Measurements from ENCODE around the gene PRPF4. TPM values are rescaled to one million over a fixed set of nuclear protein-coding genes. Genes with fewer than 3 reads are reported as not detected.
"Not testable (repeated sequence)": the region's sequence is repeated elsewhere in the genome, so short reads cannot be mapped to it uniquely, and the experiment has no call there.

PRPF4 gene
- total RNA-seq, 4 donors from 2014 or later: 9.0 to 14.4 (median 10.9) TPM

DNA sequence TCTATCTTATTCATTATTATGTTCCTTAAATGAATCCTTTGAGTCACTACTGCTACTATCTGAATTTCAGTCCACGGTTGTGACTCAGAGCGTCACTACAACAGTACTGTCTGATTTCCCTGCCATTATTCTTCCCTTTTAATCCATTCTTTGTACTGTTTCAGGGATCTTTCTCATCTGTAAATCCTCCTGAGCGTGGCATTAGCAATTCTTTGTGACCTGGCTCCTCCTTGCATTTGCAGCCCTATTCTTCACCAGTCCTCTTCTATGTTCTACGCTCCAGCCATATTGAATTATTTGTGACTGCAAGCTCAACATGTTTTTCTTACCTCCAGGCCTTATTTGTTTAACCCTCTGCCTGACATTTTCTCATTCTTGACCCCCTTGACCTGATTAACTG, 5.9 kb downstream of the PRPF4 start:
- H3K9me3 ChIP-seq: no peaks in the 10 kb centered on the region
- no peak overlapping the region for H3K4me3 ChIP-seq
- peaks cover 4 to 27% (median 7%) of the 10 kb centered on the region in 4 donors for H3K4me1 ChIP-seq
- H3K27ac ChIP-seq: no peak overlapping the region
- no peak for DNase-seq (ENCODE audit: low spot score in 2 of 2)
- peaks cover 10 to 95% (median 12%) of the 10 kb centered on the region in 3 donors for H3K36me3 ChIP-seq
- 93 to 98% methylated on average over 4 of the region's 4 CpGs for WGBS, 2 donors
- no peaks in the 10 kb centered on the region for H3K27me3 ChIP-seq
- TF ChIP-seq, protein P1, sequence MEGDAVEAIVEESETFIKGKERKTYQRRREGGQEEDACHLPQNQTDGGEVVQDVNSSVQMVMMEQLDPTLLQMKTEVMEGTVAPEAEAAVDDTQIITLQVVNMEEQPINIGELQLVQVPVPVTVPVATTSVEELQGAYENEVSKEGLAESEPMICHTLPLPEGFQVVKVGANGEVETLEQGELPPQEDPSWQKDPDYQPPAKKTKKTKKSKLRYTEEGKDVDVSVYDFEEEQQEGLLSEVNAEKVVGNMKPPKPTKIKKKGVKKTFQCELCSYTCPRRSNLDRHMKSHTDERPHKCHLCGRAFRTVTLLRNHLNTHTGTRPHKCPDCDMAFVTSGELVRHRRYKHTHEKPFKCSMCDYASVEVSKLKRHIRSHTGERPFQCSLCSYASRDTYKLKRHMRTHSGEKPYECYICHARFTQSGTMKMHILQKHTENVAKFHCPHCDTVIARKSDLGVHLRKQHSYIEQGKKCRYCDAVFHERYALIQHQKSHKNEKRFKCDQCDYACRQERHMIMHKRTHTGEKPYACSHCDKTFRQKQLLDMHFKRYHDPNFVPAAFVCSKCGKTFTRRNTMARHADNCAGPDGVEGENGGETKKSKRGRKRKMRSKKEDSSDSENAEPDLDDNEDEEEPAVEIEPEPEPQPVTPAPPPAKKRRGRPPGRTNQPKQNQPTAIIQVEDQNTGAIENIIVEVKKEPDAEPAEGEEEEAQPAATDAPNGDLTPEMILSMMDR (IDR thresholded peaks at IDR 0.05): no peak
- TF ChIP-seq EP300 (IDR thresholded peaks at IDR 0.05) (no peak), POLR2A (IDR thresholded peaks at IDR 0.05) (no peak)

DNA sequence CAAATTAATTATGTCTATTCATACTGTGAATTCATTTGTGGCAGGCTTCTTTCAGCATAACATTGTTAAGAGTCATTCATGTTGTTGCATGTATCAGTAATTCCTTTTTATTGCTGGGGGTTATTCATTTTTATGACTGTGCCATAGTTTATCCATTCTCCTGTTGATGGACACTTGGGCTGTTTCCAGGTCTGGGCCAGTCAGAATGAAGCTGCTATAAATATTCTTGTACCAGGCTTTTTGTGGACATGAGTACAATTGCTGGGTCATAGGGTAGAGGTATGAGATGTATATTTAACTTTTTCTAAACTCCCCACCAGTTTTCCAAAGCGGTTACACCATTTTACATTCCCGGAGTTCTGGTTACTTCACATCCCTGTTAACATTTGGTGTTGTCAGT, 13.6 kb downstream of the PRPF4 start:
- TF ChIP-seq EP300 (IDR thresholded peaks at IDR 0.05) (no peak), POLR2A (IDR thresholded peaks at IDR 0.05) (no peak)
- TF ChIP-seq, protein P1 (IDR thresholded peaks at IDR 0.05): no peak
- DNase-seq (ENCODE audit: low spot score in 2 of 2): no peak
- Histone ChIP-seq H3K36me3 (peaks cover 8 to 99% (median 24%) of the 10 kb centered on the region in 3 donors), H3K9me3 (no peaks in the 10 kb centered on the region), H3K27me3 (no peaks in the 10 kb centered on the region), H3K4me3 (no peak overlapping the region), H3K4me1 (no peaks in the 10 kb centered on the region), H3K27ac (no peak overlapping the region)
- 95% methylated on average over 2 of the region's 2 CpGs for WGBS, 2 donors

DNA sequence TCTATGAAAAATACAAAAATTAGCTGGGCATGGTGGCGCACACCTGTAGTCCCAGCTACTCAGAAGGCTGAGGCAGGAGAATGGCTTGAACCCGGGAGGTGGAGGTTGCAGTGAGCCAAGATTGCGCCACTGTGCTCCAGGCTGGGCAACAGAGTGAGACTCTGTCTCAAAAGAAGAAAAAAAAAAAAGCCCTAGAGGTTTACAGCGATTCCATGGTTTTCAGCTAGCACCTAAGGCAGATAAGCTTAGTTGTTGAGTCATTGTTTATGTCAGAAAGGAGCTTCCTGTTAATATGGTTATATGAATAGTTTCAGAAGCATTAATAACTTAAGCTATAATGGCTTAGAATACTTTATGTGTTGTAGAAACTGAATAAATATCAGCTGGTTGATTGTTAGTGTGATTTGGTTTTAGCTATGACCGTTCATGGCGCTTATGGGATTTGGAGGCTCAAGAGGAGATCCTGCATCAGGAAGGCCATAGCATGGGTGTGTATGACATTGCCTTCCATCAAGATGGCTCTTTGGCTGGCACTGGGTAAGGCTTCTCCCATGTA, 14.7 kb downstream of the PRPF4 start:
- H3K27me3 ChIP-seq: no peaks in the 10 kb centered on the region
- no peak for DNase-seq (ENCODE audit: low spot score in 2 of 2)
- no peaks in the 10 kb centered on the region for H3K4me1 ChIP-seq
- peaks cover 5 to 91% (median 24%) of the 10 kb centered on the region in 3 donors for H3K36me3 ChIP-seq
- TF ChIP-seq POLR2A (IDR thresholded peaks at IDR 0.05): no peak
- no peak for TF ChIP-seq EP300 (IDR thresholded peaks at IDR 0.05)
- TF ChIP-seq, protein P1 (IDR thresholded peaks at IDR 0.05): no peak
- H3K27ac ChIP-seq: no peak overlapping the region
- no peak overlapping the region for H3K4me3 ChIP-seq
- H3K9me3 ChIP-seq: no peaks in the 10 kb centered on the region
- 89 to 97% methylated on average over 6 of the region's 6 CpGs for WGBS, 2 donors

DNA sequence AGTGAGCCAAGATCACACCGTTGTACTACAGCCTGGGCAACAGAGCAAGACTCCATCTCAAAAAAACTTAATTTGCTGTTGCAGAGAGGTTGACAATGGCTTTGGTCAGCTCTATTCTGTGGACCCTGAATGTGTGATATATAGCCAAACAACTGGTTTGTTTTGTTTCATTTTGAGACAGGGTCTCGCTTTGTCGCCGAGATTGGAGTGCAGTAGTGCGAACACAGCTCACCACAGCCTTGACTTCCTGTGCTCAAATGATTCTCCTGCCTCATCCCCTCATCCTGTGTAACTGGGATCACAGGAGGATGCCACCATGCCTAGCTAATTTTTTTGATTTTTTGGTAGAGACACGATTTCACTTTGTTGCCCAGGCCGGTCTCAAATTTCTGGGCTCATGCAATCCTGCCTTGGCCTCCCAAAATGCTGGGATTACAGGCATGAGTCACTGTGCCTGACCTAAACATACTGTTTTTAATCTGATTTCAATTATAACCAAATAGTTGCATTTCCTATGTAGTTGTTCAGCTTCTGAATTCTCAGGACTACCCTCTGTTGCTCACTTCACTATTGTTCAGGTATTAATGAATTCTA, 17.9 kb downstream of the PRPF4 start:
- peaks cover 5 to 58% (median 13%) of the 10 kb centered on the region in 3 donors for H3K36me3 ChIP-seq
- 79 to 82% methylated on average over 7 of the region's 7 CpGs for WGBS, 2 donors
- TF ChIP-seq, protein P1 (IDR thresholded peaks at IDR 0.05): no peak
- no peak for TF ChIP-seq POLR2A (IDR thresholded peaks at IDR 0.05)
- TF ChIP-seq EP300 (IDR thresholded peaks at IDR 0.05): no peak
- H3K27me3 ChIP-seq: no peaks in the 10 kb centered on the region
- no peaks in the 10 kb centered on the region for H3K9me3 ChIP-seq
- H3K27ac ChIP-seq: no peak overlapping the region
- H3K4me1 ChIP-seq: no peaks in the 10 kb centered on the region
- DNase-seq (ENCODE audit: low spot score in 2 of 2): no peak
- no peak overlapping the region for H3K4me3 ChIP-seq

DNA sequence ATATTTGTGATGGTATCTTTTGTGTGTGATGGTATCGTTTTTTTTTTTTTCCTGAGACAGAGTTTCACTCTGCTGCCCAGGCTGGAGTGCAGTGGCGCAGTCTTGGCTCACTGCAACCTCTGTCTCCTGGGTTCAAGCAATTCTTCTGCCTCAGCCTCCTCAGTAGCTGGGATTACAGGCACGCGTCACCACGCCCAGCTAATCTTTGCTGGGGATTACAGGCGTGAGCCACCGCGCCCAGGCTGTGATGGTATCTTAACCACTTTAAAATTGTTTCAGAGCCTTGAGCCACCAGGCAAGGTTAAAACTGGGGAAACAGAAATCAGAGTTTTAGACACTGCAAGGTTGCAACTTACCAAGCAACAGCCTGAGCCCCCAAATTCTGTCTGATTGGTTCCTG, 20.8 kb downstream of the PRPF4 start:
- H3K27me3 ChIP-seq; DNase-seq (ENCODE audit: low spot score in 2 of 2); H3K4me3 ChIP-seq; H3K27ac ChIP-seq; H3K4me1 ChIP-seq; H3K9me3 ChIP-seq: not testable (repeated sequence)
- 95 to 96% methylated on average over 8 of the region's 8 CpGs for WGBS, 2 donors
- H3K36me3 ChIP-seq: peaks cover 4 to 29% (median 5%) of the 10 kb centered on the region in 3 donors

Measured in tibial nerve (tissue), 4 donors.